ENCODE measurements around the gene RAB11B. TPM values are rescaled to one million over a fixed set of nuclear protein-coding genes. Genes with fewer than 3 reads are reported as not detected.
A peak's percentile ranks its signal among the peaks of the same experiment; 100 is the strongest.

RAB11B gene
- total RNA-seq, 4 donors from 2014 or later: 40.6 to 125 (median 56.8) TPM

- no peak overlapping the region for H3K4me3 ChIP-seq (ENCODE audit: low read depth, poor library complexity, severe bottlenecking)
- intact Hi-C loops (cut with DNase I; ENCODE audit: low total_unique reads): no loop called here
- no peak for DNase-seq (ENCODE audit: low spot score in 2 of 2)
- TF ChIP-seq POLR2A (IDR thresholded peaks at IDR 0.05): no peak
- TF ChIP-seq, protein P1, sequence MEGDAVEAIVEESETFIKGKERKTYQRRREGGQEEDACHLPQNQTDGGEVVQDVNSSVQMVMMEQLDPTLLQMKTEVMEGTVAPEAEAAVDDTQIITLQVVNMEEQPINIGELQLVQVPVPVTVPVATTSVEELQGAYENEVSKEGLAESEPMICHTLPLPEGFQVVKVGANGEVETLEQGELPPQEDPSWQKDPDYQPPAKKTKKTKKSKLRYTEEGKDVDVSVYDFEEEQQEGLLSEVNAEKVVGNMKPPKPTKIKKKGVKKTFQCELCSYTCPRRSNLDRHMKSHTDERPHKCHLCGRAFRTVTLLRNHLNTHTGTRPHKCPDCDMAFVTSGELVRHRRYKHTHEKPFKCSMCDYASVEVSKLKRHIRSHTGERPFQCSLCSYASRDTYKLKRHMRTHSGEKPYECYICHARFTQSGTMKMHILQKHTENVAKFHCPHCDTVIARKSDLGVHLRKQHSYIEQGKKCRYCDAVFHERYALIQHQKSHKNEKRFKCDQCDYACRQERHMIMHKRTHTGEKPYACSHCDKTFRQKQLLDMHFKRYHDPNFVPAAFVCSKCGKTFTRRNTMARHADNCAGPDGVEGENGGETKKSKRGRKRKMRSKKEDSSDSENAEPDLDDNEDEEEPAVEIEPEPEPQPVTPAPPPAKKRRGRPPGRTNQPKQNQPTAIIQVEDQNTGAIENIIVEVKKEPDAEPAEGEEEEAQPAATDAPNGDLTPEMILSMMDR (IDR thresholded peaks at IDR 0.05): no peak
- 57 to 59% methylated on average over 2 of the region's 2 CpGs for WGBS, 2 donors
Observed at GRCh38 chr19:8388612-8388958, 1.6 kb upstream of the RAB11B start.

DNA sequence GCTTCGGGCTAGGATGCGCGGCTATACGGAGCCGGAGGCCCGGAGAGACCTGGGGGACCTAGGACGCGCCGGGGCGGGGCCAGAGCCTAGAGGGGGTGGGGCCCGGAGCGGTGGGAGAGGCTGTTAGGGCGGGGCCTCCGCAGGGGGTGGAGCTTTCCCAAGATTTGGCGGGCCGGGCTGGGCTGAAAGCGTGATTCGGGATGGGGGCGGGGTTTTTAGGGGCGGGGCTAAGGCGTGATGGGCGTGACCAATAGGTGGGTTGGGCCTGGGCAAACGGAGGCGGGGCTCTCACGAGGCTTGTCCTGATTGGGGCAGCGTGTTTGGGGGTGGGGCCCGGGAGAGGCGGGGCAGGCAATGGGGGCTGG is 439 bp downstream of the RAB11B start:
- TF ChIP-seq, protein P1 (IDR thresholded peaks at IDR 0.05): no peak
- TF ChIP-seq POLR2A (IDR thresholded peaks at IDR 0.05): no peak
- intact Hi-C loops (cut with DNase I; ENCODE audit: low total_unique reads): no loop called here
- peak; percentile 95 to 99 for DNase-seq (ENCODE audit: low spot score in 2 of 2)
- H3K4me3 ChIP-seq (ENCODE audit: low read depth, poor library complexity, severe bottlenecking): peak overlapping the region; percentile 98
- WGBS, 2 donors: 2 to 3% methylated on average over 22 to 26 of the region's 28 CpGs

DNA sequence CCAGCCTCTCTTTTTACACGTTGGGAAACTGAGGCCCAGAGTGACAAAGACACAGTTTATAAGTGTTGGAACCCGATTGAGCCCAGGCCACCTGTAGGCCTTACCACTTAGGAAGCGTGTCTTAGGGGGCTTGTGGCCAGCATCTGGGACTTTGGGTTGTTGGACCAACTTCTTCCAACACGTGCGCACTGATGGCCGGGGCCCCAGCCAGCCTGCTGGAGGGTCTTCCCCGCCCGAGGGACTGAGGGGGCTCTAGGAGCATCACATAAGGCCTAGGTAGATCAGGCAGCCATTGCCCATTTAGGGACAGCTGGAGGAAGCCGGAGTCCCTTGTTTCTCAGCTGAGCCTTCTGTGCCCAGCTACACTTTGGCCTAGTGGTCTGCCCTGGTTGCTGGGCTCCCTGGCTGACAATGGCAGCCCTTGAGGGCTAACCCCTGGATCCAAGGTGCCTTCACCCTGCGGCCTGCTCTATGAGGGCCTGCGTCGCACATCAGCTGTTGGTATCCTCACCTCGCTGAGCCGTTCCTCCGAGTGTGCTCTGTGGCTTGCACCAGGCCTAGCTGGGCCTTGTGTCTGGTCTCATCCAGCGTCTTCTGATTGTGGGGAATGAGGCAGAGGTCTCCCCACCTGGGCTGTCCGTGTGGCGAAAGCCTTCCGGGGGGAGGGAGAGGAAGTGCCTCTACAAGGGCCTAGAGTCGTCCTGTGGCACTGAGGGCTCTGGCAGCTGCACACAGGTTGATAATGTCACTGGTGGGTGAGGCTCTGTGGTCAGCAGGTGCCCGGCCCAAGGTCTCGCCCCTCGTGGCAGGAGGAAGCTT is 1.2 kb downstream of the RAB11B start:
- DNase-seq (ENCODE audit: low spot score in 2 of 2): no peak
- WGBS, 2 donors: 73 to 77% methylated on average over 21 to 23 of the region's 23 CpGs
- intact Hi-C loops (cut with DNase I; ENCODE audit: low total_unique reads): no loop called here
- no peak overlapping the region for H3K4me3 ChIP-seq (ENCODE audit: low read depth, poor library complexity, severe bottlenecking)
- TF ChIP-seq POLR2A (IDR thresholded peaks at IDR 0.05): no peak
- TF ChIP-seq, protein P1 (IDR thresholded peaks at IDR 0.05): no peak

- WGBS, 2 donors: 26 to 31% methylated on average over 11 of the region's 11 CpGs
- DNase-seq (ENCODE audit: low spot score in 2 of 2): no peak
- intact Hi-C loops (cut with DNase I; ENCODE audit: low total_unique reads): no loop called here
- H3K4me3 ChIP-seq (ENCODE audit: low read depth, poor library complexity, severe bottlenecking): no peak overlapping the region
- TF ChIP-seq, protein P1 (IDR thresholded peaks at IDR 0.05): no peak
- no peak for TF ChIP-seq POLR2A (IDR thresholded peaks at IDR 0.05)
Observed at GRCh38 chr19:8392017-8392591, 1.9 kb downstream of the RAB11B start.

GRCh38 chr19:8393192-8393870 is 3.2 kb downstream of the RAB11B start:
- WGBS, 2 donors: 75 to 84% methylated on average over 7 to 8 of the region's 8 CpGs
- no peak overlapping the region for H3K4me3 ChIP-seq (ENCODE audit: low read depth, poor library complexity, severe bottlenecking)
- TF ChIP-seq, protein P1 (IDR thresholded peaks at IDR 0.05): no peak
- no peak for TF ChIP-seq POLR2A (IDR thresholded peaks at IDR 0.05)
- intact Hi-C loops (cut with DNase I; ENCODE audit: low total_unique reads): no loop called here
- no peak for DNase-seq (ENCODE audit: low spot score in 2 of 2)
